ENCODE data around the gene CDK10.

The CDK10 gene

DNA sequence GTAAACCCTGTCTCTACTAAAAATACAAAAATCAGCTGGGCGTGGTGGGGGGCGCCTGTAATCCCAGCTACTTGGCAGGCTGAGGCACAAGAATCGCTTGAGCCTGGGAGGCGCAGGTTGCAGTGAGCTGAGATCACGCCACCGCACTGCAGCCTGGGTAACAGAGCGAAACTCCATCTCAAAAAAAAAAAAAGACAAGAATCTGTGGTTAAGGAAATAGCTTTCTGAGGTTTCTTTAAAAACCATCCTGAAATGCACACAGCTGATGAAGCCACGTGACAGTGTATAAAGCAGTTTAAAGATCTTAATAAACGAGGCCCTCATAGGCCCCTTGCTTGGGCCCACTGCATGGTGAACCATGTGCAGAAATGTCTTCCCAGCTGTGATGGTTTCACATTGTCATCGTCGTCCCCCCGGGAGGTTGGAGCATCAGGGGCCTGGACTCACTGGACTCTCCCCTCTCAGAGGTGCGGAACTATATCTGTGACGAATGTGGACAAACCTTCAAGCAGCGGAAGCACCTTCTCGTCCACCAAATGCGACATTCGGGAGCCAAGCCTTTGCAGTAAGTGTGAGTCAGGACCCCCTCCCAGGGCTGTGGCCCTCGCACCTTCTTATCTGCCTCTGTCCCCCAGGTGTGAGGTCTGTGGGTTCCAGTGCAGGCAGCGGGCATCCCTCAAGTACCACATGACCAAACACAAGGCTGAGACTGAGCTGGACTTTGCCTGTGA is 51.0 kb downstream of the CDK10 start:
- no peak for DNase-seq (ENCODE audit: low spot score)

DNA sequence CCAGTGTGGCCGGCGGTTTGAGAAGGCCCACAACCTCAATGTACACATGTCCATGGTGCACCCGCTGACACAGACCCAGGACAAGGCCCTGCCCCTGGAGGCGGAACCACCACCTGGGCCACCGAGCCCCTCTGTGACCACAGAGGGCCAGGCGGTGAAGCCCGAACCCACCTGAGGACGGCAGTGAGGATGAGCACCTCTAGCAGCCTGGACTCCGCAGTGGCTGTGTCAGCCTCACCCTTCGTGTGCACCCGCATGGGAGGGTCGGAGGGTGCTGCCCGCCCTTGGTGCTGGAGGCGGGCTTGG is 51.5 kb downstream of the CDK10 start:
- no peak for DNase-seq (ENCODE audit: low spot score)

DNA sequence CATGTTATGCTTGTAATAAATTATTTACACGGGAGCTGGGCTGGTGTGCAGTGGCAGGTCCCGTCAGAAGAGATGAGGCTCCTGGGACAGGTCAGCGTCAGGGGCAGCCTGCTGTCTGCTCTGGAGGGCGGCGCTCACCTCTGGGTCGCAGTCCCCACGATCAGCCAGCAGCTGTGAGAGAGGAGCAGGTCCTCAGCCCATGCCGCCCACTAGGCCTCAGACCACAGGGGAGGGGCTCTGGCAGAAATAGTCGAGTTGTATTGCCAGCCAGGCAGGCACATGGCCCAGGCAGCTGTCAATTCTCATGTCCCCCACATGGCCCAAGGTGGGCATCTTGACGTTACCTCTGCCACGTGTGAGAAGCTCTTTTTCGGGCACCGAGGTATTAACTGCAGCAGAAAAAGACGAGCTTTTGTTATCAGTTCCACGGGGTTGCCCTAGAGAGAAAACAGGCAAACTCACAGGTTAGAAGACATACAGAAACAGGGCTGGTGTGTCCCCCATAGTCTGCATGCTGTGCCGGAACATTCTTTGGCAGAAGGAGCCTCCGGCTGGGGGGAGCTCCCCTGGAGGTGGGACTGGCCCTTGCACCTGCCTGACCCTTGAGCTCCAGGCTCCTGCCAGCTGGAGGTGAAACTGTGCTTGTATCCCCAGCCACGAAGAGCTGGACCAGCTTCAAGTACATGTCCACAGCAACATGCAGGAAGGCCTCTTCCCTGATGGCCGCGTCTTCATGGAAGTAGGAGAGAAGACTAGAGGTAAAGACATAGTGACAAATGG is 52.2 kb downstream of the CDK10 start:
- DNase-seq (ENCODE audit: low spot score), result no peak

GRCh38 chr16:89739383-89739782 is 52.9 kb downstream of the CDK10 start:
- DNase-seq (ENCODE audit: low spot score), result no peak

DNA sequence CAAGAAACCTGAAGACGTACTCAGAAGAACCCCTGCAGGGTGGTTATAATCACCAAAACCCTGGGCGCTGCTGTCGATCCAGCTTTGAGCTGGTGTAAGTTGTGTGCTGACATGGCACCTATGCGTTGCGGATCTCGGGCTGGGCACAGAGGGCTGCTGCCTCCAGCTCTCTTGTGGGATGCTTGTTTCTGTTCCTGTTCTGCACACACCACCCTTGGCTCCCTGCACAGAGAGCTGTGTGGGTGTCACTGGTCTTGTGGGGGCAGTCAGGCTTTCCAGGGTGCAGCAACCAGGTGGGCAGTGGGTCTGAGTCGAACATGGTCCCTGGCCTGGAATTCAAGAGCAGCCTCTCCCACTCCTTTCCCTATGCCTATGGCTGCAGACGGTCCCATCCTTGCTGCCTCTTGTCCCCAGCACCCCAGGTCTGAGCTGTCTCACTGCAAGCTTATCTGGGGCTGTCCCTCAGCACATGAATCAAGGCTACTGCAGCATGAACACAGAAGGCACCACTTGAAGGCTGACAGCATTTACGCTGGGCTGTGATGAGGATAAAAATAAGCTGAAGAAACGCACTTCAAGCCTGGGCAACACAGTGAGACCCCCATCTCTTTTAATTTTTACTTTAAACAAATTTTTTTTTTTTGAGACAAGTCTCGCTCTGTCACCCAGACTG is 55.0 kb downstream of the CDK10 start:
- no peak for DNase-seq (ENCODE audit: low spot score)

DNA sequence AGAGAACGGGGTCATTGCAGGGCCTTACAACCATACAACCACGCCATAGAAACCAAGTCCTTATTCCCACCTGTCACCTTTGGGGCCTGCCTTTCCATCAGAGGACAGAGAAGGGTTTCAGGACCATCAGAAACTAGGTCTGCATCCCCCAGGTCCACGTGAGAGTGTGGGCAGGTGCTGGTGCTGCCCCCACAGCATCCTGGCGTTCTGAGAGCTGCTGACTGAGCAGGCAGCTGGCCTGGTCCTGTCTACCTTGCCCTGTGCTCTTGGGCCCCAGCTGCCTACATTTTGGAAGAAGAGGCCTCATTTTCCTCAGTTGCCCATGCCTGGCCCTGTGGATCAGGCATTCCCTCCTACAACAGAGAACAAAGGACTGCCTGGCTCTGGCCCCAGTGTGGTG is 56.5 kb downstream of the CDK10 start:
- no peak for DNase-seq (ENCODE audit: low spot score)

DNA sequence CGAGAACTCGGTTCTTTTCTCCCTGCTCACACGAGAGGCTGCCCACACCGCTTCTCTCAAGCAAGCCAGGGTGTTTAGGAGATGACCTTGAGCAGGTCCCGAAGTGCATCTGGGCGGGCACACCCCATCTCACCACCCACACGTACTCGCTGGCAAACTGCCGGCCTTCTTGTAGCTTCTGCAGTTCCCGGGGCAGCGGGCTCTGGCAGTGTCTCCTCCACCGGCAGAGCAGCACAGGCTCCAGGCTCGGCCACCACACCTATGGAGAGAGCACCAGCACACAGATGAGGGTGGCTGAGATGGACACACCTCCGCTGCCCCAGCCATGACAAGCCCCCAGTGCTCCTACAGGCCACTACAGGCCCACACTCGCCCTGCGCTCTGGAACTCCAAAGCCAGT is 58.3 kb downstream of the CDK10 start:
- DNase-seq (ENCODE audit: low spot score), result no peak

Measured in left forelimb (tissue), 1 donor.